ENCODE results near the gene HRH3.

Gene HRH3

GRCh38 chr20:62197311-62197710 is 22.8 kb downstream of the HRH3 start:
- no peak for DNase-seq

- no peak for DNase-seq
These were observed 23.8 kb downstream of the HRH3 start for GRCh38 chr20:62196286-62196685.

- DNase-seq, result no peak
These were observed 24.3 kb downstream of the HRH3 start for GRCh38 chr20:62195736-62196135.

GRCh38 chr20:62195075-62195405 is 25.0 kb downstream of the HRH3 start:
- DNase-seq, result no peak

GRCh38 chr20:62193079-62194025 is 26.7 kb downstream of the HRH3 start:
- DNase-seq, result no peak

GRCh38 chr20:62192635-62193034 is 27.4 kb downstream of the HRH3 start:
- no peak for DNase-seq

GRCh38 chr20:62191781-62192559 is 28.1 kb downstream of the HRH3 start:
- DNase-seq, result no peak

GRCh38 chr20:62190639-62191411 is 29.3 kb downstream of the HRH3 start:
- no peak for DNase-seq

GRCh38 chr20:62186887-62187866 is 32.9 kb downstream of the HRH3 start:
- no peak for DNase-seq

- DNase-seq, result no peak
These were observed 34.0 kb downstream of the HRH3 start for GRCh38 chr20:62186096-62186426.

- no peak for DNase-seq
These were observed 36.5 kb downstream of the HRH3 start for GRCh38 chr20:62183426-62184142.

- DNase-seq, result peak; percentile 83
These were observed 37.3 kb downstream of the HRH3 start, which contains the start of gene MTG2 for GRCh38 chr20:62182469-62183425. TSS of gene MTG2 (plus strand) at chr20:62183028. CDS start at chr20:62193421, 10,393 bp downstream.

GRCh38 chr20:62181808-62182207 is 38.3 kb downstream of the HRH3 start:
- no peak for DNase-seq

GRCh38 chr20:62179162-62179504 is 40.9 kb downstream of the HRH3 start:
- DNase-seq, result no peak

- no peak for DNase-seq
These were observed 41.5 kb downstream of the HRH3 start for GRCh38 chr20:62178316-62179161.

- DNase-seq, result no peak
These were observed 42.8 kb downstream of the HRH3 start for GRCh38 chr20:62177307-62177706.

GRCh38 chr20:62176866-62177265 is 43.2 kb downstream of the HRH3 start:
- DNase-seq, result no peak

- no peak for DNase-seq
These were observed 44.4 kb downstream of the HRH3 start for GRCh38 chr20:62175711-62176110.
